ENCODE data around the gene NEK11.

The NEK11 gene

GRCh38 chr3:131026321-131027151, at the start of gene NEK11, which contains the start of gene ASTE1:
TSS of gene NEK11 (plus strand) at chr3:131026877. CDS start at chr3:131029709, 2,832 bp downstream.
TSS of gene ASTE1 (minus strand) at chr3:131026825. CDS start at chr3:131025306, 1,519 bp downstream.
- H3K9me3 ChIP-seq (ENCODE audit: severe bottlenecking): no peaks in the 10 kb centered on the region
- DNase-seq (ENCODE audit: low spot score) (peak; percentile 87), ATAC-seq (ENCODE audit: low read depth) (peak; percentile 99)
- peak within 1 kb of the TSS; percentile 42 for H3K4me3 ChIP-seq (ENCODE audit: severe bottlenecking)
- H3K27me3 ChIP-seq (ENCODE audit: insufficient read depth, poor library complexity, severe bottlenecking): no peaks in the 10 kb centered on the region
- no peak for TF ChIP-seq CTCF (IDR thresholded peaks at IDR 0.05; ENCODE audit: poor library complexity, severe bottlenecking)
- H3K36me3 ChIP-seq (ENCODE audit: low read depth): peaks cover 8% of the 10 kb centered on the region; the same call in 1 of the 2 replicates
- H3K27ac ChIP-seq (ENCODE audit: poor library complexity, severe bottlenecking): peak within 1 kb of the TSS; percentile 42
- H3K4me1 ChIP-seq (ENCODE audit: insufficient read depth, poor library complexity, severe bottlenecking): peaks cover 9% of the 10 kb centered on the region

GRCh38 chr3:130979117-130979516, 47.6 kb upstream of the NEK11 start:
- Histone ChIP-seq H3K36me3 (ENCODE audit: low read depth) (peaks cover 59% of the 10 kb centered on the region), H3K9me3 (ENCODE audit: severe bottlenecking) (no peaks in the 10 kb centered on the region), H3K27me3 (ENCODE audit: insufficient read depth, poor library complexity, severe bottlenecking) (no peaks in the 10 kb centered on the region), H3K27ac (ENCODE audit: poor library complexity, severe bottlenecking) (no peak overlapping the region), H3K4me3 (ENCODE audit: severe bottlenecking) (no peak overlapping the region), H3K4me1 (ENCODE audit: insufficient read depth, poor library complexity, severe bottlenecking) (peaks cover 14% of the 10 kb centered on the region)
- ATAC-seq (ENCODE audit: low read depth) (no peak), DNase-seq (ENCODE audit: low spot score) (no peak)
- TF ChIP-seq CTCF (IDR thresholded peaks at IDR 0.05; ENCODE audit: poor library complexity, severe bottlenecking): no peak

GRCh38 chr3:130981469-130981868, 45.2 kb upstream of the NEK11 start:
- ATAC-seq (ENCODE audit: low read depth) (no peak), DNase-seq (ENCODE audit: low spot score) (no peak)
- H3K4me1 ChIP-seq (ENCODE audit: insufficient read depth, poor library complexity, severe bottlenecking): no peaks in the 10 kb centered on the region
- TF ChIP-seq CTCF (IDR thresholded peaks at IDR 0.05; ENCODE audit: poor library complexity, severe bottlenecking): no peak
- H3K27me3 ChIP-seq (ENCODE audit: insufficient read depth, poor library complexity, severe bottlenecking): no peaks in the 10 kb centered on the region
- no peak overlapping the region for H3K27ac ChIP-seq (ENCODE audit: poor library complexity, severe bottlenecking)
- H3K36me3 ChIP-seq (ENCODE audit: low read depth): peaks cover 59% of the 10 kb centered on the region
- H3K4me3 ChIP-seq (ENCODE audit: severe bottlenecking): no peak overlapping the region
- H3K9me3 ChIP-seq (ENCODE audit: severe bottlenecking): no peaks in the 10 kb centered on the region

GRCh38 chr3:130990282-130990681, 36.4 kb upstream of the NEK11 start:
- H3K36me3 ChIP-seq (ENCODE audit: low read depth): peaks cover 28% of the 10 kb centered on the region
- TF ChIP-seq CTCF (IDR thresholded peaks at IDR 0.05; ENCODE audit: poor library complexity, severe bottlenecking): no peak
- H3K27me3 ChIP-seq (ENCODE audit: insufficient read depth, poor library complexity, severe bottlenecking): no peaks in the 10 kb centered on the region
- no peaks in the 10 kb centered on the region for H3K4me1 ChIP-seq (ENCODE audit: insufficient read depth, poor library complexity, severe bottlenecking)
- H3K9me3 ChIP-seq (ENCODE audit: severe bottlenecking): no peaks in the 10 kb centered on the region
- H3K4me3 ChIP-seq (ENCODE audit: severe bottlenecking): no peak overlapping the region
- DNase-seq (ENCODE audit: low spot score): no peak
- ATAC-seq (ENCODE audit: low read depth): no peak
- H3K27ac ChIP-seq (ENCODE audit: poor library complexity, severe bottlenecking): no peak overlapping the region

- no peaks in the 10 kb centered on the region for H3K27me3 ChIP-seq (ENCODE audit: insufficient read depth, poor library complexity, severe bottlenecking)
- no peak for TF ChIP-seq CTCF (IDR thresholded peaks at IDR 0.05; ENCODE audit: poor library complexity, severe bottlenecking)
- H3K4me3 ChIP-seq (ENCODE audit: severe bottlenecking): no peak overlapping the region
- H3K36me3 ChIP-seq (ENCODE audit: low read depth): peaks cover 36% of the 10 kb centered on the region
- no peak overlapping the region for H3K27ac ChIP-seq (ENCODE audit: poor library complexity, severe bottlenecking)
- no peaks in the 10 kb centered on the region for H3K4me1 ChIP-seq (ENCODE audit: insufficient read depth, poor library complexity, severe bottlenecking)
- DNase-seq (ENCODE audit: low spot score) (no peak), ATAC-seq (ENCODE audit: low read depth) (no peak)
- no peaks in the 10 kb centered on the region for H3K9me3 ChIP-seq (ENCODE audit: severe bottlenecking)
Measured at GRCh38 chr3:130991126-130991525, 35.6 kb upstream of the NEK11 start.

All from RWPE2 (cell line).